Suprapubic skin (tissue), 4 donors: ENCODE measurements around the gene NADSYN1. TPM values are rescaled to one million over a fixed set of nuclear protein-coding genes. Genes with fewer than 3 reads are reported as not detected.

Source experiments
- DNase-seq, 2 donors: peaks; one replicate each; pipeline ENCODE4 v3.0.0-alpha.2; 2019; ENCODE audit warnings: low spot score in 2 of 2
- H3K27ac ChIP-seq: fragments of 200-600 bp; sonication (generic); one replicate; pipeline ENCODE4 v1.5.1; 2019
- H3K27me3 ChIP-seq: fragments of 200-600 bp; sonication (generic); one replicate; pipeline ENCODE4 v1.5.1; 2019
- H3K36me3 ChIP-seq: fragments of 200-600 bp; sonication (generic); one replicate; pipeline ENCODE4 v1.5.1; 2019
- H3K4me1 ChIP-seq: fragments of 200-600 bp; sonication (generic); one replicate; pipeline ENCODE4 v1.5.1; 2019
- H3K4me3 ChIP-seq: fragments of 200-600 bp; sonication (generic); one replicate; pipeline ENCODE4 v1.5.1; 2019; ENCODE audit warnings: mild to moderate bottlenecking
- H3K9me3 ChIP-seq: fragments of 200-600 bp; sonication (generic); one replicate; pipeline ENCODE4 v1.5.1; 2019
- EP300 ChIP-seq: sonication (generic); formaldehyde crosslinking; IDR thresholded peaks from one replicate; pipeline ENCODE4 v1.6.1; 2017; ENCODE audit warnings: antibody characterized with exemption
- POLR2A ChIP-seq, 2 donors: fragments of 450-650 bp; IDR thresholded peaks; one replicate each; pipeline ENCODE4 v1.6.1; 2017; ENCODE audit warnings: antibody characterized with exemption in 2 of 2, mild to moderate bottlenecking in 2 of 2, moderate library complexity in 2 of 2
- POLR2AphosphoS5 ChIP-seq, 3 donors: sonication (generic); formaldehyde crosslinking; IDR thresholded peaks; one replicate each; pipeline ENCODE4 v1.6.1; 2017; ENCODE audit warnings: antibody characterized with exemption in 3 of 3
- WGBS: methylation state at CpG from one replicate; pipeline ENCODE4 v1.1.5; 2018; 5-methylcytosine and 5-hydroxymethylcytosine counted together
- total RNA-seq, 4 donors: library from RNA; depleted of rRNA; stranded (reverse); fragments of >200 nt; gene quantifications; one replicate each; pipeline ENCODE4 v1.1.0, GENCODE V29; 2016
- TF ChIP-seq, protein P1 (sequence below), 2 donors: fragments of 200-600 bp in 1 of 2; fragments of 450-650 bp in 1 of 2; sonication (generic) in 1 of 2; IDR thresholded peaks; one replicate each; pipeline ENCODE4 v1.5.1; 2016 to 2019; ENCODE audit warnings: antibody characterized with exemption in 2 of 2, mild to moderate bottlenecking in 1 of 2, moderate library complexity in 1 of 2

NADSYN1 gene
- total RNA-seq, 4 donors from 2014 or later = 51.5 to 120 (median 61.3) TPM

DNA sequence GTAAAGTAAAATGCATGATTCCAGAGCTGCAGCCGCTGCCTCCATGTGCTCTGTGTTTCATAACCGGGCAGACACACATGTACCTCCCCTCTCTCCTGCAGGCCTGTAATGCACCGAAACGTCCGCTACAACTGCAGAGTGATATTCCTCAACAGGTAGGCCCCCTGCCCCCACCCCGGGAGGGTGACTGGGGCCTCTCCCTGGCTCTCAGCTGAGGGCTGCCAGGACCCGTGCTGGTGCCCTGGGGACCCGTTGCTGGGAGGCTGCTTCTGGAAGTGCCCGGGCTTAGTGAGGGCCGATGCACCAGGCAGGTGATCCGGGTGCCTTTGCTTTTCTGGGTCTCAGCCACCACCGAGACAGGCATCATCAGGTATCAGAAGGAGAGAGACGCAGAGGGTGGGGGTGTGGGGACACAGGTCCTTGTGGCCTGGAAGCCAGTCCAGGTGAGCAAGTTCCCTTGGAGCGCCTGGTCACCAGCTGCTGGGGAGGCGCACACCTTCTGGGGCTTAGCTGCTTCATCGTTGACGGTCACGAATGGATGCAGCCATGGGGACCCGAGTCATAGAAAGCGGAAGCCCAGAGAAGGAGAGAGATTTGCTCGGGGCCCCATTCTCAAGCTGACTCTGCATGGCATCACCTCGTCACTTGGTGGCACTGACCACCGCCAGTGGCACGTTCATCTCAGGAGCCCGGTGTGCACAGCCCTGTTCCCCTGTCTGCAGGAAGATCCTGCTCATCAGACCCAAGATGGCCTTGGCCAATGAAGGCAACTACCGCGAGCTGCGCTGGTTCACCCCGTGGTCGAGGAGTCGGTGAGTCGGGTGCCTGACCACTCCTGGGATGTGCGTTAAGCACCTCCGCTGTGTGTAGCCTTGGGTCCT is 10.6 kb downstream of the NADSYN1 start:
- WGBS = 99% methylated on average over 27 of the region's 34 CpGs
- Histone ChIP-seq H3K36me3 (peaks cover 61% of the 10 kb centered on the region), H3K9me3 (no peaks in the 10 kb centered on the region), H3K4me3 (no peak overlapping the region), H3K27me3 (no peaks in the 10 kb centered on the region), H3K27ac (no peak overlapping the region), H3K4me1 (no peaks in the 10 kb centered on the region)
- DNase-seq = no peak
- TF ChIP-seq, protein P1, sequence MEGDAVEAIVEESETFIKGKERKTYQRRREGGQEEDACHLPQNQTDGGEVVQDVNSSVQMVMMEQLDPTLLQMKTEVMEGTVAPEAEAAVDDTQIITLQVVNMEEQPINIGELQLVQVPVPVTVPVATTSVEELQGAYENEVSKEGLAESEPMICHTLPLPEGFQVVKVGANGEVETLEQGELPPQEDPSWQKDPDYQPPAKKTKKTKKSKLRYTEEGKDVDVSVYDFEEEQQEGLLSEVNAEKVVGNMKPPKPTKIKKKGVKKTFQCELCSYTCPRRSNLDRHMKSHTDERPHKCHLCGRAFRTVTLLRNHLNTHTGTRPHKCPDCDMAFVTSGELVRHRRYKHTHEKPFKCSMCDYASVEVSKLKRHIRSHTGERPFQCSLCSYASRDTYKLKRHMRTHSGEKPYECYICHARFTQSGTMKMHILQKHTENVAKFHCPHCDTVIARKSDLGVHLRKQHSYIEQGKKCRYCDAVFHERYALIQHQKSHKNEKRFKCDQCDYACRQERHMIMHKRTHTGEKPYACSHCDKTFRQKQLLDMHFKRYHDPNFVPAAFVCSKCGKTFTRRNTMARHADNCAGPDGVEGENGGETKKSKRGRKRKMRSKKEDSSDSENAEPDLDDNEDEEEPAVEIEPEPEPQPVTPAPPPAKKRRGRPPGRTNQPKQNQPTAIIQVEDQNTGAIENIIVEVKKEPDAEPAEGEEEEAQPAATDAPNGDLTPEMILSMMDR (IDR thresholded peaks at IDR 0.05) = no peak
- TF ChIP-seq POLR2A (IDR thresholded peaks at IDR 0.05) = no peak
- no peak for TF ChIP-seq EP300

DNA sequence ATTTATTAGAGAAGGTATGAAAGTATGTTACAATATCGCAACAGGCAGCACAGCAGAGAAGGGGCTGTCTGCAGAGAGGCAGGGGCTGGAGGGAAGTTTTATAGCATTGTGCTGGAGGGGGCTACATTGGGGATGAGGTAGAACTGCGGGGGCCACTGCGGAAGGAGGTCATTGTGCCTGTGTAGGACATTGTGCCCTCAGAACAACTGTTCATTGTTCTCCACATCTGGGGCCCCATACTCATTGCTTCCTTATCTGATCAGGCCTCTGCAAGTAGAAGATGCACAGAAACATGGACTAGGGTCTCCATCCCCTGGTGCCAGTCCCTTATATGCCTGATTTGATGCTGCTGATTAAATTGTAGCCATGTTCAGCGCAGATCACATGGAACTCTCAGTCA is 12.1 kb downstream of the NADSYN1 start:
- peaks cover 47% of the 10 kb centered on the region for H3K36me3 ChIP-seq
- DNase-seq = no peak
- no peaks in the 10 kb centered on the region for H3K9me3 ChIP-seq
- no peak overlapping the region for H3K27ac ChIP-seq
- no peaks in the 10 kb centered on the region for H3K4me1 ChIP-seq
- H3K4me3 ChIP-seq = no peak overlapping the region
- TF ChIP-seq, protein P1 (IDR thresholded peaks at IDR 0.05) = no peak
- no peak for TF ChIP-seq POLR2AphosphoS5 (IDR thresholded peaks at IDR 0.05)
- no peak for TF ChIP-seq EP300
- TF ChIP-seq POLR2A (IDR thresholded peaks at IDR 0.05) = no peak
- 98% methylated on average over 4 of the region's 4 CpGs for WGBS
- no peaks in the 10 kb centered on the region for H3K27me3 ChIP-seq

DNA sequence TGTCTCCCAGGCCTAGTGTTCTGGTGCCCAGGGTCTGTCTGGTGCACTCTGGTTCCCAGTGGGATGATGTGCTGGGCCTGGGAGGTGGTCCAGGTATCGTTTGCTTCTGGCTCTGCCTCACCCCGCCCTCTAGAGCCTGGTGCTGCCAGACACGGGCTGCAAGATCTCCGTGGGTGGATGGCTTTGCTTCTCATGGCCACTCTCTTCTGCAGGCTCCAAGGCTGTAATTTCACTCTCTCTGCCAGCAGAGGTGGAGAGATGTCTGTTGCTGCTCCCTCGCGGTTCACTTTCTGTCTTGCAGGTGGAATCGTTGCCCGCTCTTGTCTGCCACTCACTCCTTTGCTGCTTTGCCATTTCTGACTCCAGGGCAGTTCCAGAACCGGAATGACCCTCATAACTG is 13.4 kb downstream of the NADSYN1 start:
- 88% methylated on average over 9 of the region's 9 CpGs for WGBS

DNA sequence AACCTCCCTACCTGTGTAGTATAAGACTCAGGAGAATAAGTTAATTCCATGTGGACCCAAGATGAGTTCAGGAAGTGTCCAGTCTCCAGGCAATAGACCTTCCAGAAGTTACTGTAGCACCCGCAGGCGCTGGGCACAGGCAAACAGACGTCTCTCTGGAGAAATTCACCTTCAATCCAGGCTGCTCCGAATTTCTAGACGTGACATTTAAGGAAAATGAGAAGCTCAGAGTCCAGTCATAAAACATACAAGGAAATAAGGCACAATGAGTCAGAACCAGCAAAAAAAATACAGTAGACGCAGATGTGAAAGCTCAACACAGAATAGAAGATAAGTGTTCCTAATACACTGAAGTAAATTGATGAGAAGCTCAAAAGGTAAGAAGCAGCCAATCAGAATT is 14.2 kb downstream of the NADSYN1 start:
- 96% methylated on average over 6 of the region's 6 CpGs for WGBS
- Histone ChIP-seq H3K27me3 (no peaks in the 10 kb centered on the region), H3K4me1 (no peaks in the 10 kb centered on the region), H3K27ac (no peak overlapping the region), H3K36me3 (peaks cover 37% of the 10 kb centered on the region), H3K4me3 (no peak overlapping the region), H3K9me3 (no peaks in the 10 kb centered on the region)
- DNase-seq = no peak
- TF ChIP-seq EP300 = no peak
- TF ChIP-seq, protein P1 (IDR thresholded peaks at IDR 0.05) = no peak
- no peak for TF ChIP-seq POLR2A (IDR thresholded peaks at IDR 0.05)
- TF ChIP-seq POLR2AphosphoS5 (IDR thresholded peaks at IDR 0.05) = no peak

More for the DNA sequence above, 13.4 kb downstream of the NADSYN1 start:
- H3K9me3 ChIP-seq = no peaks in the 10 kb centered on the region
- H3K36me3 ChIP-seq = peaks cover 35% of the 10 kb centered on the region
- no peak overlapping the region for H3K27ac ChIP-seq
- no peak overlapping the region for H3K4me3 ChIP-seq
- H3K4me1 ChIP-seq = no peaks in the 10 kb centered on the region
- TF ChIP-seq POLR2AphosphoS5 (IDR thresholded peaks at IDR 0.05) (no peak), EP300 (no peak), POLR2A (IDR thresholded peaks at IDR 0.05) (no peak)
- TF ChIP-seq, protein P1 (IDR thresholded peaks at IDR 0.05) = no peak
- DNase-seq = no peak
- no peaks in the 10 kb centered on the region for H3K27me3 ChIP-seq

DNA sequence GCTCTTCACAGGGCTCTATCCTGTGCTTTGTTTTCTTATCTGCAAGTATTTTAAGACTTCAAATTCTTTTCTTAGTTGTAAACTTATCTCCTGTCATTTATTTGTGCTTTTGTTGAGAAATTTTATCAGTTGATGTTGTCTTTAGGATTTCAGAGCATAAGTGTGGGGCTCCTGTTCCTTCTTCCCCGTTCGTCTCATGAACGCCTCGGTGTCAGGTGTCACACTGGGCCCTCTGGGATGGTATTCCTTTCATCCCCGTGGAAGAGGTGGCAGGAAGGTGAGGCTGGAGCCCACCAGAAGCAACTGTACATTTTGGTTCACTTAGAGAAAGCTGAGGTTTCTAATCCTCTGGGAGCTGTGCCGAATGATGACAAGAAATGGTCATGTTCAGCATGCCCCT is 17.9 kb downstream of the NADSYN1 start:
- Histone ChIP-seq H3K27me3 (no peaks in the 10 kb centered on the region), H3K4me3 (no peak overlapping the region), H3K27ac (no peak overlapping the region), H3K4me1 (no peaks in the 10 kb centered on the region), H3K36me3 (peaks cover 59% of the 10 kb centered on the region), H3K9me3 (no peaks in the 10 kb centered on the region)
- DNase-seq = no peak
- 78% methylated on average over 6 of the region's 6 CpGs for WGBS
- TF ChIP-seq POLR2A (IDR thresholded peaks at IDR 0.05) = no peak
- TF ChIP-seq, protein P1 (IDR thresholded peaks at IDR 0.05) = no peak
- TF ChIP-seq EP300 = no peak
- no peak for TF ChIP-seq POLR2AphosphoS5 (IDR thresholded peaks at IDR 0.05)
